Astrocyte of the spinal cord (primary cell): ENCODE data around the gene RTP2.

ENCODE experiments used
- DNase-seq: peaks from one replicate; pipeline ENCODE4 v3.0.0; 2011; ENCODE audit warnings: low read depth, low spot score
- H3K4me3 ChIP-seq: 2 replicates; pipeline ENCODE4 v1.5.1; 2011; ENCODE audit warnings: low read depth, mild to moderate bottlenecking, low read length, moderate library complexity
- CTCF ChIP-seq: IDR thresholded peaks from 2 replicates; pipeline ENCODE4 v1.5.1; 2012; ENCODE audit warnings: low read depth, mild to moderate bottlenecking, low read length, inconsistent platforms
- in situ Hi-C: cut with HindIII; loops from 2 replicates; pipeline ENCODE4 v1.10.0; 2017; ENCODE audit warnings: low sequenced_read_pairs

The RTP2 gene

GRCh38 chr3:187665764-187666402 is 36.5 kb downstream of the RTP2 start:
- TF ChIP-seq CTCF, result no peak
- in situ Hi-C loops, result no loop called here
- no peak for DNase-seq
- H3K4me3 ChIP-seq, result no peak overlapping the region

DNA sequence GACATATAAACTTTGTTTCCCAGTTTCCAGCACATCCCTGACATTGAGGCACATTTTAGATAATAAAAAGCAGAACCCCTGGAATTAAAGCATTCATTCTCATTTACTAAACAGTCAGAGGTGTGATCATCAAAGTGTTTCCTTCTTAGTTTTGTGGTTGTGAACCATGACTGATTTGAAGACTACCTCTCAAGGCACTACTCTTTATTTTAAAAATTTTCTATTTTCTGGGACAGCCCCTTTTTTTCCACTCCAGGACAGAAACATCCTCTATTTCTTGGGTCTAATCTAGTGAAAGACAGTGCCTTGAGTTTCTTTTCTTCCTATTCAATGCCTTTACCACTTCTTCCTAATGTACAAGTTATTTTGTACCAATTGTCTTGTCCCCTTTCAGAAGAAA is 37.3 kb downstream of the RTP2 start:
- TF ChIP-seq CTCF, result no peak
- in situ Hi-C loops, result no loop called here
- H3K4me3 ChIP-seq, result no peak overlapping the region
- DNase-seq, result no peak

DNA sequence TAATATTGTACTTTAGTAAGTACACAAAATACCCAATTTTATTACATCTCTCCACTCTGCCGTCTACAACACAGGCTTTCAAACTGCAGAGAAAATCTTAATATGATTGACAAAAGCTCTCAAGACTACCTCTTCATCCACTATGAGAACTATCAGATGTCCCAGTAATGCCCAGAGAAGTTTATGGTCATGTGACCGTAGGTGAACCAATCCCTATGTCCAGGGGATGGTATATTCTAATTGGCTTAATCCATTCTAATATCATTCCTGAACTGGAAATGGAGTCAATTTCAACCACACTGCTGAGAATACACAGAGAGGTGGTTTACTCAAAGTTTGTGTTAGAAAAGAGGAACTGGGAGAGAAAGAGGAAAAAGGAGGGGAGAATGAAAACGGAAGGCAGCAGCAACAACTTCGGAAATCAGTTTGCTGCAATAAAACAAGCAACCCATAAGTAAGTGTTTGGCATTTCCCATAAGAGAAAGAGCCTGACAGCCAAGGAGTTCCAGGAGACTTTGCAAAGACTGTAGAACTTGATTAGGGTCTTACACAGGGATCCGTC is 39.4 kb downstream of the RTP2 start:
- no peak for DNase-seq
- no peak for TF ChIP-seq CTCF
- in situ Hi-C loops, result no loop called here
- H3K4me3 ChIP-seq, result no peak overlapping the region

DNA sequence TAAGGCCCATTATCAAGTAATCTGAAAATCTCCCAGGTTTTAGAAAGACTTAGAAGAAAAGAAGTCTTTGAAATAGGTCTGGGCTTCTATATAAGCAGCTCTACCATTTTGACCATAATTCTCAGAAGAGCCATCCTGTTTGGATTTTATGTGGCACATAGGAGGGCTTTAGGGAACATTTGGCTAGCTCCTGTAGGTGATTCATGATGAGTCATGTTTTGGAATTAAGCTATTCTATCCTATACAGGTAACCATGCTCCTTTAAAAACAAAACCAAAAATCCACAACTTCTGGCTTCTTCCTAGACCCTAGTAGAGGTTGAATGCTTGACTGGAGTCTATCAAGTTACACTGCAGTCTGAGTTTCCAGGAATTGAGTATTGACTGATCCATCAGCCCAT is 41.1 kb downstream of the RTP2 start:
- H3K4me3 ChIP-seq, result no peak overlapping the region
- in situ Hi-C loops, result no loop called here
- no peak for DNase-seq
- TF ChIP-seq CTCF, result no peak

GRCh38 chr3:187651282-187651681 is 51.1 kb downstream of the RTP2 start:
- DNase-seq, result no peak
- in situ Hi-C loops, result no loop called here
- H3K4me3 ChIP-seq, result no peak overlapping the region
- no peak for TF ChIP-seq CTCF
